ENCODE results near the gene UBE2K.

GRCh38 chr4:39716356-39716755 is 18.4 kb downstream of the UBE2K start:
- TF ChIP-seq ESRRG (CRISPR knock-in tag; IDR thresholded peaks at IDR 0.05) (no peak), OSR1 (CRISPR knock-in tag; IDR thresholded peaks at IDR 0.05) (no peak), ZNF70 (CRISPR knock-in tag; IDR thresholded peaks at IDR 0.05) (no peak), ZFP30 (CRISPR knock-in tag; IDR thresholded peaks at IDR 0.05) (no peak), GLIS3 (CRISPR knock-in tag; IDR thresholded peaks at IDR 0.05) (no peak), PPARA (CRISPR knock-in tag; IDR thresholded peaks at IDR 0.05; ENCODE audit: borderline replicate concordance) (no peak), PATZ1 (CRISPR knock-in tag; IDR thresholded peaks at IDR 0.05; ENCODE audit: borderline replicate concordance) (no peak), ARNTL (CRISPR knock-in tag; IDR thresholded peaks at IDR 0.05; ENCODE audit: borderline replicate concordance, low read depth) (no peak), RARB (CRISPR knock-in tag; IDR thresholded peaks at IDR 0.05) (no peak)
- TF ChIP-seq, protein P1, sequence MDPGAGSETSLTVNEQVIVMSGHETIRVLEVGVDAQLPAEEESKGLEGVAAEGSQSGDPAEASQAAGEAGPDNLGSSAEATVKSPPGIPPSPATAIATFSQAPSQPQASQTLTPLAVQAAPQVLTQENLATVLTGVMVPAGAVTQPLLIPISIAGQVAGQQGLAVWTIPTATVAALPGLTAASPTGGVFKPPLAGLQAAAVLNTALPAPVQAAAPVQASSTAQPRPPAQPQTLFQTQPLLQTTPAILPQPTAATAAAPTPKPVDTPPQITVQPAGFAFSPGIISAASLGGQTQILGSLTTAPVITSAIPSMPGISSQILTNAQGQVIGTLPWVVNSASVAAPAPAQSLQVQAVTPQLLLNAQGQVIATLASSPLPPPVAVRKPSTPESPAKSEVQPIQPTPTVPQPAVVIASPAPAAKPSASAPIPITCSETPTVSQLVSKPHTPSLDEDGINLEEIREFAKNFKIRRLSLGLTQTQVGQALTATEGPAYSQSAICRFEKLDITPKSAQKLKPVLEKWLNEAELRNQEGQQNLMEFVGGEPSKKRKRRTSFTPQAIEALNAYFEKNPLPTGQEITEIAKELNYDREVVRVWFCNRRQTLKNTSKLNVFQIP (CRISPR knock-in tag; IDR thresholded peaks at IDR 0.05; ENCODE audit: borderline replicate concordance, low read depth) = no peak
- TF ChIP-seq, protein P2, sequence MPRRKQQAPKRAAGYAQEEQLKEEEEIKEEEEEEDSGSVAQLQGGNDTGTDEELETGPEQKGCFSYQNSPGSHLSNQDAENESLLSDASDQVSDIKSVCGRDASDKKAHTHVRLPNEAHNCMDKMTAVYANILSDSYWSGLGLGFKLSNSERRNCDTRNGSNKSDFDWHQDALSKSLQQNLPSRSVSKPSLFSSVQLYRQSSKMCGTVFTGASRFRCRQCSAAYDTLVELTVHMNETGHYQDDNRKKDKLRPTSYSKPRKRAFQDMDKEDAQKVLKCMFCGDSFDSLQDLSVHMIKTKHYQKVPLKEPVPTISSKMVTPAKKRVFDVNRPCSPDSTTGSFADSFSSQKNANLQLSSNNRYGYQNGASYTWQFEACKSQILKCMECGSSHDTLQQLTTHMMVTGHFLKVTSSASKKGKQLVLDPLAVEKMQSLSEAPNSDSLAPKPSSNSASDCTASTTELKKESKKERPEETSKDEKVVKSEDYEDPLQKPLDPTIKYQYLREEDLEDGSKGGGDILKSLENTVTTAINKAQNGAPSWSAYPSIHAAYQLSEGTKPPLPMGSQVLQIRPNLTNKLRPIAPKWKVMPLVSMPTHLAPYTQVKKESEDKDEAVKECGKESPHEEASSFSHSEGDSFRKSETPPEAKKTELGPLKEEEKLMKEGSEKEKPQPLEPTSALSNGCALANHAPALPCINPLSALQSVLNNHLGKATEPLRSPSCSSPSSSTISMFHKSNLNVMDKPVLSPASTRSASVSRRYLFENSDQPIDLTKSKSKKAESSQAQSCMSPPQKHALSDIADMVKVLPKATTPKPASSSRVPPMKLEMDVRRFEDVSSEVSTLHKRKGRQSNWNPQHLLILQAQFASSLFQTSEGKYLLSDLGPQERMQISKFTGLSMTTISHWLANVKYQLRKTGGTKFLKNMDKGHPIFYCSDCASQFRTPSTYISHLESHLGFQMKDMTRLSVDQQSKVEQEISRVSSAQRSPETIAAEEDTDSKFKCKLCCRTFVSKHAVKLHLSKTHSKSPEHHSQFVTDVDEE (CRISPR knock-in tag; IDR thresholded peaks at IDR 0.05) = no peak
